H1 (cell line): ENCODE data around the gene ACTN3. TPM values are rescaled to one million over a fixed set of nuclear protein-coding genes. Genes with fewer than 3 reads are reported as not detected.
"Not testable (repeated sequence)": the region's sequence is repeated elsewhere in the genome, so short reads cannot be mapped to it uniquely, and the experiment has no call there.

Experiments used
- CTCF ChIA-PET: fragments of 300-600 bp; sonication (Branson Sonifier 250); formaldehyde crosslinking; loops from one replicate; lab custom pipeline; 2021; ENCODE audit not compliant: partially characterized antibody; lab: Charles Lee
- POLR2A ChIA-PET: fragments of 300-600 bp; sonication (Branson Sonifier 250); formaldehyde crosslinking; loops from one replicate; lab custom pipeline; 2021; ENCODE audit warnings: inconsistent platforms; ENCODE audit not compliant: partially characterized antibody; lab: Charles Lee
- DNase-seq, 2 experiments: peaks; one replicate each; pipeline versions ENCODE4 v3.0.0 to v3.0.0-alpha.2; 2010 to 2022; ENCODE audit warnings: low spot score in 2 of 2, low read depth in 1 of 2, mixed read lengths in 1 of 2
- FAIRE-seq: peaks from 2 replicates; lab custom pipeline; 2011; peaks lifted over from hg19 to GRCh38; lab: Jason Lieb, UNC
- H2AFZ ChIP-seq: 2 replicates; pipeline ENCODE4 v1.8.1; 2012; ENCODE audit warnings: low read length, inconsistent platforms
- H2AK5ac ChIP-seq: 2 replicates; pipeline ENCODE4 v1.6.1; 2013; ENCODE audit warnings: low read depth, low read length
- H2BK120ac ChIP-seq: replicated peaks from 2 replicates; pipeline ENCODE3; 2013; ENCODE audit warnings: low read depth, low read length, inconsistent platforms
- H2BK12ac ChIP-seq: 2 replicates; pipeline ENCODE4 v1.6.1; 2013; ENCODE audit warnings: low read depth, low read length
- H2BK15ac ChIP-seq: 2 replicates; pipeline ENCODE4 v1.6.1; 2013; ENCODE audit warnings: low read length
- H2BK20ac ChIP-seq: 2 replicates; pipeline ENCODE4 v1.6.1; 2013; ENCODE audit warnings: low read length
- H2BK5ac ChIP-seq: 2 replicates; pipeline ENCODE4 v1.6.1; 2013; ENCODE audit warnings: low read depth, low read length
- H3K14ac ChIP-seq: 2 replicates; pipeline ENCODE4 v1.6.1; 2013; ENCODE audit warnings: inconsistent platforms; ENCODE audit not compliant: insufficient read length
- H3K18ac ChIP-seq: 2 replicates; pipeline ENCODE4 v1.6.1; 2013; ENCODE audit warnings: low read length; ENCODE audit errors: extremely low read depth
- H3K23ac ChIP-seq: 2 replicates; pipeline ENCODE4 v1.6.1; 2013; ENCODE audit warnings: inconsistent platforms; ENCODE audit not compliant: insufficient read length
- H3K23me2 ChIP-seq: 2 replicates; pipeline ENCODE4 v1.6.1; 2013; ENCODE audit warnings: low read depth, low read length
- H3K27ac ChIP-seq: 2 replicates; pipeline ENCODE4 v1.6.1; 2011; ENCODE audit warnings: low read depth, low read length, inconsistent platforms
- H3K27me3 ChIP-seq, 4 experiments: replicated peaks in 1 of 4; 1 replicate in 1 of 4; 2 replicates in 3 of 4; pipeline versions ENCODE4 v1.6.1 to v1.8.1; 2011 to 2013; ENCODE audit warnings: low read length in 3 of 4, mild to moderate bottlenecking in 3 of 4, inconsistent platforms in 2 of 4, mixed read lengths in 2 of 4, moderate library complexity in 1 of 4; ENCODE audit not compliant: control insufficient read depth in 3 of 4, insufficient read depth in 3 of 4; ENCODE audit errors: extremely low read depth in 1 of 4
- H3K36me3 ChIP-seq, 4 experiments: 2 replicates each; pipeline versions ENCODE4 v1.6.1 to v1.8.1; 2011 to 2013; ENCODE audit warnings: mild to moderate bottlenecking in 4 of 4, low read length in 3 of 4, moderate library complexity in 2 of 4, control low read depth in 1 of 4, inconsistent platforms in 1 of 4; ENCODE audit not compliant: insufficient read depth in 4 of 4, control insufficient read depth in 2 of 4
- H3K4ac ChIP-seq: replicated peaks from 2 replicates; pipeline ENCODE3; 2013; ENCODE audit warnings: low read length, low read depth, mixed read lengths, inconsistent platforms; ENCODE audit not compliant: insufficient read length
- H3K4me1 ChIP-seq, 4 experiments: replicated peaks in 1 of 4; 1 replicate in 1 of 4; 2 replicates in 3 of 4; pipeline versions ENCODE4 v1.6.1 to v1.8.1; 2011 to 2013; ENCODE audit warnings: low read length in 3 of 4, inconsistent platforms in 2 of 4, mixed read lengths in 1 of 4; ENCODE audit not compliant: insufficient read depth in 4 of 4, control insufficient read depth in 3 of 4
- H3K4me2 ChIP-seq, 2 experiments: 2 replicates each; pipeline versions ENCODE4 v1.6.1 to v1.8.1; 2011 to 2013; ENCODE audit warnings: low read depth in 2 of 2, low read length in 2 of 2, control low read depth in 1 of 2, inconsistent platforms in 1 of 2, mild to moderate bottlenecking in 1 of 2; ENCODE audit not compliant: insufficient read depth in 1 of 2
- H3K4me3 ChIP-seq, 4 experiments: fragments of 200-600, 300-600 bp in 1 of 4; sonication (generic), shearing (Covaris generic), sonication (Bioruptor Twin) in 1 of 4; 2 replicates each; pipeline versions ENCODE4 v1.5.1 to v1.8.1; 2011 to 2016; ENCODE audit warnings: low read length in 4 of 4, low read depth in 3 of 4, control low read depth in 2 of 4, inconsistent platforms in 2 of 4, mild to moderate bottlenecking in 2 of 4, mixed read lengths in 1 of 4, moderate library complexity in 1 of 4; ENCODE audit not compliant: insufficient read depth in 2 of 4; ENCODE audit errors: extremely low read depth in 1 of 4
- H3K56ac ChIP-seq: replicated peaks from 2 replicates; pipeline ENCODE3; 2013; ENCODE audit warnings: low read depth, mild to moderate bottlenecking, mixed read lengths, low read length, inconsistent platforms; ENCODE audit not compliant: insufficient read length
- H3K79me1 ChIP-seq: 2 replicates; pipeline ENCODE4 v1.6.1; 2013; ENCODE audit warnings: low read depth, low read length, control low read depth
- H3K79me2 ChIP-seq, 2 experiments: 2 replicates each; pipeline versions ENCODE4 v1.6.1 to v1.8.1; 2012 to 2013; ENCODE audit warnings: low read length in 2 of 2, mild to moderate bottlenecking in 2 of 2, inconsistent platforms in 1 of 2; ENCODE audit not compliant: insufficient read depth in 2 of 2, control insufficient read depth in 1 of 2
- H3K9ac ChIP-seq, 4 experiments: replicated peaks in 1 of 4; 1 replicate in 1 of 4; 2 replicates in 3 of 4; pipeline versions ENCODE4 v1.6.1 to v1.8.1; 2011 to 2013; ENCODE audit warnings: low read depth in 3 of 4, low read length in 3 of 4, control low read depth in 2 of 4, mild to moderate bottlenecking in 2 of 4, moderate library complexity in 2 of 4, inconsistent platforms in 1 of 4; ENCODE audit errors: extremely low read depth in 1 of 4
- H3K9me3 ChIP-seq, 2 experiments: 2 replicates each; pipeline versions ENCODE4 v1.6.1 to v1.8.1; 2012 to 2013; ENCODE audit warnings: mild to moderate bottlenecking in 2 of 2, moderate library complexity in 2 of 2, control low read depth in 1 of 2, inconsistent platforms in 1 of 2, low read depth in 1 of 2, low read length in 1 of 2, mixed read lengths in 1 of 2; ENCODE audit not compliant: insufficient read depth in 2 of 2
- H4K20me1 ChIP-seq, 2 experiments: replicated peaks in 1 of 2; 2 replicates each; pipeline versions ENCODE3 to v1.8.1; 2011 to 2013; ENCODE audit warnings: inconsistent platforms in 2 of 2, low read length in 2 of 2, mild to moderate bottlenecking in 1 of 2; ENCODE audit not compliant: insufficient read depth in 2 of 2, control insufficient read depth in 1 of 2
- H4K5ac ChIP-seq: 2 replicates; pipeline ENCODE4 v1.6.1; 2013; ENCODE audit warnings: low read length, low read depth, mixed read lengths, inconsistent platforms; ENCODE audit not compliant: insufficient read length
- H4K8ac ChIP-seq: 2 replicates; pipeline ENCODE4 v1.8.0; 2013; ENCODE audit warnings: mild to moderate bottlenecking, moderate library complexity, low read length, inconsistent platforms; ENCODE audit not compliant: insufficient read depth; ENCODE audit errors: extremely low read depth
- H4K91ac ChIP-seq: replicated peaks from 2 replicates; pipeline ENCODE3; 2013; ENCODE audit warnings: low read length, mixed read lengths, inconsistent platforms; ENCODE audit not compliant: insufficient read length
- CTBP2 ChIP-seq: IDR thresholded peaks from 2 replicates; pipeline ENCODE4 v1.7.0; 2011; ENCODE audit warnings: borderline replicate concordance, mild to moderate bottlenecking, moderate library complexity, mixed read lengths, low read length; ENCODE audit not compliant: insufficient read depth, insufficient read length
- TCF12 ChIP-seq: IDR thresholded peaks from 2 replicates; pipeline ENCODE4 v1.6.1; 2011; ENCODE audit warnings: low read depth, mild to moderate bottlenecking, low read length
- TEAD4 ChIP-seq: IDR thresholded peaks from 2 replicates; pipeline ENCODE4 v1.6.1; 2012; ENCODE audit warnings: low read depth, low read length, inconsistent platforms, mixed read lengths
- WGBS, 2 experiments: shearing (Covaris generic) in 1 of 2; methylation state at CpG; one replicate each; pipeline versions ENCODE4 v1.1.6 to v1.1.7; 2013 to 2015; ENCODE audit warnings: low lambda C conversion rate in 2 of 2, mixed read lengths in 2 of 2, inconsistent platforms in 1 of 2, low coverage in 1 of 2, missing lambda C conversion rate in 1 of 2; ENCODE audit not compliant: insufficient replicate concordance in 2 of 2, insufficient coverage in 1 of 2, insufficient read length in 1 of 2; ENCODE audit errors: extremely low coverage in 1 of 2, missing lambda C conversion rate in 1 of 2; 5-methylcytosine and 5-hydroxymethylcytosine counted together
- polyA plus RNA-seq, 7 experiments: library from polyadenylated mRNA; depleted of rRNA in 3 of 7; stranded (reverse) in 5 of 7; unstranded in 2 of 7; fragments of >200 nt in 5 of 7; fragments of 200-250 nt in 2 of 7; gene quantifications; 1 replicate in 5 of 7; 2 replicates in 1 of 7; 4 replicates in 1 of 7; pipeline versions ENCODE4 v1.2.1 to v1.2.3, GENCODE V29; 2011 to 2013; ENCODE audit warnings: missing spikeins in 2 of 7, mixed read lengths in 2 of 7
- total RNA-seq: library from RNA; stranded (reverse); fragmentation: NEBNext Ultra II Directional; extraction: Animal tissue kit (Norgen Biotek cat#: 25700); gene quantifications from 2 replicates; pipeline ENCODE4 v1.2.1, GENCODE V29; 2021
- TF ChIP-seq, protein P1 (sequence below): IDR thresholded peaks from 2 replicates; pipeline ENCODE4 v1.6.1; 2012; ENCODE audit warnings: low read length, inconsistent platforms

Gene ACTN3
- total and polyA plus RNA-seq, 2 of the 8 experiments (the other 6 are each of a cell fraction or from before 2014, with no cell fraction given): 30.8 to 36.7 TPM

DNA sequence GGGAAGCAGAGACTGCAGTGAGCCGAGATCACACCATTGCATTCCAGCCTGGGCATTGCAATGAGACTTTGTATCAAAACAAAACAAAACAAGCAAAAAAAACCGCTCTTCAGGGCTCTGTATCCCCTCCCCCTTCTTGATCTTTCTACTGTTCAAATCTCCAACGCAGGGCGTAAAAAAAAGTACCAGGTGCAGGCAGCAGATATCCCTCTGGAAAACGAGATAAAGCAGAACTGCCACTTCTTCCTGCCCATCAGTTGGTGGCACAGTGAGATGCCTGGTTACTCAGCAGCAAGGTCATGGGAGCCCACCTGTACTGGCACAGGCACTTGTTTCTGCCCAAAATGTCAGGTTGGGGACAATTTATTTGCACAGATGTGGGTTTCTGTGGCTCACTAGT lies 57.5 kb downstream of the ACTN3 start (continued):
- TF ChIP-seq, protein P1, sequence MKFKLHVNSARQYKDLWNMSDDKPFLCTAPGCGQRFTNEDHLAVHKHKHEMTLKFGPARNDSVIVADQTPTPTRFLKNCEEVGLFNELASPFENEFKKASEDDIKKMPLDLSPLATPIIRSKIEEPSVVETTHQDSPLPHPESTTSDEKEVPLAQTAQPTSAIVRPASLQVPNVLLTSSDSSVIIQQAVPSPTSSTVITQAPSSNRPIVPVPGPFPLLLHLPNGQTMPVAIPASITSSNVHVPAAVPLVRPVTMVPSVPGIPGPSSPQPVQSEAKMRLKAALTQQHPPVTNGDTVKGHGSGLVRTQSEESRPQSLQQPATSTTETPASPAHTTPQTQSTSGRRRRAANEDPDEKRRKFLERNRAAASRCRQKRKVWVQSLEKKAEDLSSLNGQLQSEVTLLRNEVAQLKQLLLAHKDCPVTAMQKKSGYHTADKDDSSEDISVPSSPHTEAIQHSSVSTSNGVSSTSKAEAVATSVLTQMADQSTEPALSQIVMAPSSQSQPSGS: no peak
- TF ChIP-seq CTBP2 (no peak), TCF12 (no peak), TEAD4 (no peak)
- TF ChIP-seq, all 59 proteins: peak for 0

GRCh38 chr11:66606608-66607007 lies 59.9 kb downstream of the ACTN3 start:
- not testable (repeated sequence) for H3K79me2 ChIP-seq, FAIRE-seq, H3K56ac ChIP-seq, H3K4me1 ChIP-seq, H3K27ac ChIP-seq, H3K23ac ChIP-seq, H3K27me3 ChIP-seq, H2BK5ac ChIP-seq, H3K14ac ChIP-seq, DNase-seq, H2AK5ac ChIP-seq, H3K9ac ChIP-seq, H2BK12ac ChIP-seq, H3K4me3 ChIP-seq, H4K20me1 ChIP-seq, H2AFZ ChIP-seq, H3K4ac ChIP-seq, H4K5ac ChIP-seq, H3K23me2 ChIP-seq, H3K4me2 ChIP-seq, H3K18ac ChIP-seq, H2BK120ac ChIP-seq, H4K8ac ChIP-seq, H3K79me1 ChIP-seq, H3K9me3 ChIP-seq, H2BK20ac ChIP-seq, H4K91ac ChIP-seq, H2BK15ac ChIP-seq
- ChIA-PET CTCF (interaction anchor here (0.6 to 3.5 kb wide), 5 partner anchors 10 to 77 kb away, joined by 3 to 15 read pairs (median 3); partner anchors contain the start of genes CCDC87 and CCS), POLR2A (interaction anchor here (1.1 to 65.3 kb wide), 3 partner anchors 14 to 36 kb away, joined by 3 to 2165 read pairs (median 3); partner anchors contain the start of genes CCDC87, RBM14 and RBM4)
- H3K36me3 ChIP-seq: peaks cover 6 to 22% (median 10%) of the 10 kb centered on the region in 4 experiments; a peak in 6 of 8 replicates
- 93% methylated on average over 3 of the region's 3 CpGs; no CpG with 5 or more reads in 1 of the 2 experiments for WGBS, 2 experiments
